Left forelimb (tissue), 1 donor: ENCODE data around the gene TPCN1.

Source experiments
- DNase-seq: peaks from one replicate; pipeline ENCODE4 v3.0.0-alpha.2; 2018; ENCODE audit warnings: low spot score

The TPCN1 gene

DNA sequence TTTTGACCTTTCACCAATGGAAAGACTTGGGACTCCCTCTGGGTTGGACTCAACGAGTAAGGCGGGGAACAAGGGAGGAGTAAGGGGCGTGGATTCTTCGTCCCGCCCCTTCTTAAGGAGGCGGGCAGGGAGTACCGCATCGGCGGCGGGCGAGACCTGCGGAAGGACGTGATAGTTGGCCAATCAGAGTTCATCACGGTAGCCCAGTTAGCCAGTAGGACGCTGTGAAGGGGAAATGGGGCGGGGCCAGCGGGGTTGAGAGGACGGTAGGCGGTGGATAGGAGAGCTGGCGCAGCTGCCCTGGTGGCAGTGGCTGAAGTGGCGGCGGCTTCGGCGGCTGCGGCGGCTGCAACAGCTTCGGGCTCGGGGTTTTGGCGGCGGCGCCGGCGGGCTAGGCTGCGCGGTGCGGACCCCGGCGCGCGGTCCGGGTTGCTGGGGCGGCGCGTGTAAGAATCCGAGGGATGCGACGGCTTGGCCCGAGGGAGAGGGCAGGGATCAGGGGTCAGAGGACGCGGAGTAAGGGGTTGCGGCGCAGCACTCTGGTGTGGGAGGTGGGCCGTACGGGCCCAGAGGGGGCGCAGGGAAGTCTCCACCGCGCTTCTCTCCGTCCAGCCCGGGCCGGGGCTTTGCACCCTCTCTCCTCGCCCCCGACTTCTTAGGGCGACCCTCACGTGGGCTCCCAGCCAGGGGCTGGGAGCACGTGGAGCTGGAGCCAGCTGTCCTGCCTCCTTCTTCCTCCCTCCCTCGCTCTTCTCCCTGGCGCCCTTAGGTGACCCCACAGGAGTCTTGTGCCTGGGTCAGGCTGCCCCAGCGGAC is at the start of gene TPCN1:
TPCN1 (plus strand) TSS at position 284 of the 816 bp plus-strand sequence. CDS start 5,389 bp downstream, outside the sequence.
- peak; percentile 98 for DNase-seq

DNA sequence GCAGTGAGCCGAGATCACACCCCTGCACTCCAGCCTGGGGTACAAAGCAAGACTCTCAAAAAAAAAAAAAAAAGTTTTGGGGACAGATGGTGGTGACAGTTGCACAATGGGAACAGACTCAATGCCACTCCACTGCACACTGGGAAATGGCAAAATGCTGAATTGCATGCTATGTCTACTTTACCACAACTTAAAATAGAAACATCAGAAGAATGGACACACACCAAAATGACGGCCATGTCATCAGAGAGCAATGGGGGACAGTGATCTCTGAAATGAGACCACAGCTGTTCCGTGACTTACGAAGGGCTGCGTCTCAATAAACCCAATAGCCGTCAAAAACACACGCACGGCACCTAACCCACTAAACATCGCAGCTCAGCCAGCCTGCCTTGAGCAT is 49.7 kb upstream of the TPCN1 start:
- DNase-seq: no peak

DNA sequence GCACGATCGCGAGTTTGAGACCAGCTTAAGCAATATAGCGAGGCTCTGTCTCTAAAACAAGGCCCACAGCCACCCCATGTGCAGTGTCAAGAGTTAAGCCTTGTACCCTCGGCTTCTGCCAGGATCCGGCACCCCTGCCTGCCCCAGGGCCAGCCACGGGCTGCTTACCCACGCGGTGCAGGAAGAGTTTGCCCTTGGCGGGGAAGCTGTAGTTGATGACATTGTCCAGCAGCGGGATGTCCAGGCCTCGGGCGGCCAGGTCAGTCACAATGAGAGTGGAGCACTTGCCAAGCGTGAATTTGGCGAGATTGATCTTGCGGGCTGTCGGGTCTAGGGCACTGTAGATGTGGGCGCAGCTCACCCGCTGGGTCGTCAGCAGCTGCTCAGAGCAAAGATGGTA is 49.1 kb upstream of the TPCN1 start:
- no peak for DNase-seq

DNA sequence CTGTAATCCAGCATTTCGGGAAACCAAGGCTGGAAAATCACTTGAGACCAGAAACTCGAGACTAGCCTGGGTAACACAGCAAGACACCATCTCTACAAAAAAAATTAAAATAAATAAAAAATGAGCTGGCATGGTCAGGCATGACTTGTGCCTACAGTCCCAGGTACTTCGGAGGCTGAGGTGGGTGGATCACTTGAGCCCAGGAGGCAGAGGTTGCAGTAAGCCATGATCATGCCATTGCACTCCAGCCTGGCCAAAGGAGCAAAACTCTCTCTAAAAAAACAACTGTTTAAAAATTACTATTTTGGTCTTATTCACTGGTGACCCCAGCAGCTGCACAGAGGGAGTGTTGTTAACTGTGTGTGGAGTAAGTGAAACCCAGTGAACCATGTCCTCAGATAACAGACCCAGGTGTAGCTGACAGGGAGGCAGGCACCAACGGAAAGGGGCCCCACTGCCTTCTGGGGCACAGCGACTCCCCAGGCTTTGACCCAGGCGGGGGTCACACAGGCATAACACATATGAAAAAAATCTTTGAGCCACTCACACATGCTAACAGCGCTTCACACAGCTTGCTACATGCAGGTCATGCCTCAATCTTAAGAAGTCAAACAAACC is 48.1 kb upstream of the TPCN1 start:
- no peak for DNase-seq

DNA sequence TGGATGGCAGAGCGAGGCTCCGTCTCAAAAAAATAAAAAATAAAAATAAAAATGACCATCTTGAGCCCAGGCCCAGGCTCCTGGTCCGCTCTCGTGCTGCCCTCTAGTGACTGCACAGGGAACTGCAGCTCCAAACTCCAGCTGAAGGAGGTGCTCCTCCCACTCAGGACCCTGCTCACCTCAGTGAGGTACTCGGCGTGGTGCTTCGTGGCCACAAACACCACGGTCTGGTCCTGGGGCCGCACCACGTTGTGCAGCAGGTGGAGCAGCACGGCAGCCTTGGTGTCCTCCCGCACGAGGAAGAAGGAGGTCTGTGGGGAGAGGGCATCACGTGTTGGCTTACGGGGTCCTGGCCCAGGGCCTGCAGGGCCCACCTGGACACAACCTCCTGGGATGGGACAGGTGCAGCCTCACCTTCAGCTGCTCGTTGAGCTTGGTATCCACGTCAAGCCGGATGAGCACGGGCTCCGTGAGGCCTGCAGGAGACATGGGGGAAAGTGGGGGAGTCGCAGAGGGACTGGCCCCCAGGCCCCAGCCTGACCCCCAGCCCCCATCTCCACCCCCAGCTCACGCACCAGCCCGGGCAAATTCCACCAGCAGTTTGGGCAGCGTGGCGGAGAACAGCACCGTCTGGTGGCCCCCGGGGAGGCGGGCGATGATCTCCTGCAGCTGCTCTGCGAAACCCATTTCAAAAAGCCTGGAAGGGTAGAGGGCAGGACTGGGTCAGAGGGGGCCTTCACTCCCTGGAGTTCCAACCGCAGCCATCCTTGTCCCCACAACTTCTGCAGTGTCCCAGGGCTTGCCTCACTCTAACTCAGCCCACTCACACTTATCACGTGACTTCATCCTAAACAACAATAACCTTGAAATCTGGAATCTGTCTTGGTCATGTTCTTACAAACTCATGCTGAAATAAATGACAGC is 46.5 kb upstream of the TPCN1 start:
- DNase-seq: no peak

DNA sequence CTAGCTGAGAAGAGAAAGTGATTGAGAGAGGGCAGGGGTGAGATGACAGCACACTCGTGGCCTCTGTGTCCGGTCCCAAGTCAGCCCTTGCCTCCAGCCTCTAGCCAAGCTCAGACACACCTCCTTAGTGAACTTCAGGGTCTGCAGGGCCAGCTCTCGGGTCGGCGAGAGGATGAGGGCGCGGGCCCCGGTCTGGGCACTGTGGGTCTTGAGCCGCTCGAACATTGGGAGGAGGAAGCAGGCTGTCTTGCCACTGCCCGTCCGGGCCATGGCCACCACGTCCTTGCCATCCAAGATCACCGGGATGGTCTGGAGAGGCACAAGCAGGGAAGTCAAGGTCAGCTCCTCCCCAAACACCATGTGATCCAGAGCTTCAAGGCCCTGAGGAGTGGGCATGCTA is 42.2 kb upstream of the TPCN1 start:
- DNase-seq: no peak

DNA sequence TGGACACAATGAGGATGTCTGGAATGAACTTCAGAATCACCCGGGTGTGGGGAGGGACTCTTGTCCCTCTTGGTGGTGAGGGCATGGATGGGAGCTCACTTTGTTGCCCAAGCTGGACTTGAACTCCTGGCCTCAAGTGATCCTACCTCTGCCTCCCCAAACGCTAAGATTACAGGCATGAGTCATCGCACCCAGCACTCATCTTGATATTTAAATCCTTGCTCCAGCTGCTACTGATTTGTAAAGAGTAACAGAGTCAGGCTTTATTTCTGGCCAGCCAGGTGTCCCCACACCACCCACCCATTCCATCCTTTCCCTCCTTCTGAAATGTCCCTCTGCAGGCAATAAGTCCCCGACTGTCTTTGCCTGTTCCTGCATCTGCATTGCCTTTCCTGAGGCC is 40.9 kb upstream of the TPCN1 start:
- no peak for DNase-seq

DNA sequence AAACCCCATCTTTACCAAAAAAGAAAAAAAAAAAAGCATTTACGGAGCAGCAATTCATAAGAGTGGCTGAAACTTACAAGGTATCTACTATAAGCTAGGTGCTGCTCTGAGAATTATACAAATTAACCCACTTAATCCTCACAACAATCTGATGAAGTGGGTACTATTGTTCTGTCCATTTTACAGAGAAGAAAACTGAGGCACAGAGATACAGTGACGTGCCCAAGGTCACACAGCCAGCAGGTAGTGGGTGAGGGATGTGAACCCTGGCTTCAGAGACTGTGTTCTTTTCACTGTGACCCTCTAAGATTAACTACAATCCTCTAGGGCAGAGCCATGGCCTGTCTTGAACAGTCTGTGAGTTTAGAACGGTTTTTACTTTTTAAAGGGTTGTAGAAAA is 39.3 kb upstream of the TPCN1 start:
- no peak for DNase-seq

DNA sequence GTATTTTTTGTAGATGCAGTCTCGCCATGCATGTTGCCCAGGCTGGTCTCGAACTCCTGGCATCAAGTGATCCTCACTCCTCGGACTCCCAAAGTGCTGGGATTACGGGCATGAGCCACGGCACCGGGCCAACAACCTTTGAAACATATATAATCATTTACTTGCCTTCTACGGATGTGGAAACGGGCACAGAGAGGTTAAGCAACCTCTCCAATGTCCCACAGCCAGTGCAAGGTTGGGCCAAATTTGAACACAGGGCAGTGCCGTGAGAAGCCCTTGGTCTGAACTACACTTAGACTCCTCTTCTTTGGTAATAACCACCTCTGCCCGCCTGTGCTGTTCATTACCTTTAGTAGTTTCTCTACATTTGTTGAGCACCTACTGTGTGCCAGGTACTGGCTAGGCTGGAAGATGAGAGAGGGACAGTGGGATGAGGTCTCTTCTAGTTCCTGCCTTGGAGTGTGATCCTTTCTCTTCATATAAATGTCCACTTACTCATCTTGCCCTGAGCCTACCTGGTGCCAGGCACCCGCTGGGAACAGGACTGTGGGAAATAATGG is 38.2 kb upstream of the TPCN1 start:
- no peak for DNase-seq

DNA sequence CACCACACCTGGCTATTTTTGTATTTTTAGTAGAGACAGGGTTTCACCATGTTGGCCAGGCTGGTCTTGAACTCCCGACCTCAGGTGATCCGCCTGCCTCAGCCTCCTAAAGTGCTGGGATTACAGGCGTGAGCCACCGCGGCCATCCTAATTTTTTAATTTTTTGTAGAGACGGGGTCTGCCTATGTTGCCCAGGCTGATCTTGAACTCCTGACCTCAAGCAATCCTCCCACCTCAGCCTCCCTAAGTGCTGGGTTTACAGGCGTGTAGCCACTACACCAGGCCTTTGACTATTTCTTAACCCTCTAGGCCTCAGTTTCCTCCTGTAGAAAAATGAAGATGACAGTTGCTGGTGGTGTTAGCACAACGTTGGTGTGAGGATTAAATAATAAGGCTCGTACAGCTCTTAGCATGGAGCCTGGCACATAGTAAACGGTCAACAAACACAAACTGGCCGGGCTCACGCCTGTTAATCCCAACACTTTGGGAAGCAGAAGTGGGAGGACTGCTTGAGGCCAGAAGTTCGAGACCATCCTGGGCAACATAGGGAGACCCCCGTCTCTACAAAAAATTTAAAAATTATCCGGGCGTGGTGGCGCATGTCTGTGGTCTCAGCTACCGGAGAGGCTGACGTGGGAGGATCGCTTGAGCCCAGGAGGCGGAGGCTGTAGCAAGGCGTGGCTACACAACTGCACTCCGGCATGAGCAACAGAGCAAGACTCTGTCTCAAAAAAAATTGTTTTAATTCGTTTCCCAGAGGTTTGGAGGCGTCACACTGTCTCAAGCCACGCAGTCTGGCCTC is 37.0 kb upstream of the TPCN1 start:
- no peak for DNase-seq

DNA sequence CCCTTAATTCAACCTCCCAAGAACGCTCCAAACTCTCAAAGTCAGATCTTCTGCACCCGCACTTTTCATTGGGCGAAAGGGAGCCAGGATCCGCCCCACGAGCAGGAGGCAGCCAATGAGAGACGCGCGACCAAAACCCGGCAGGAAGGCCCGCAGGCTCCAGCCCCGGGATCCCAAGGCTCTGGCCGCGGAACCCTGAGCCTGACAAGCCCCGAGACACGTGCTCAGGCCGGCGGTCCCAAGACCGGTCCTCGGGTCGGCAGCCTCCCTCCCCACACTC is 36.4 kb upstream of the TPCN1 start:
- DNase-seq: peak; percentile 93

DNA sequence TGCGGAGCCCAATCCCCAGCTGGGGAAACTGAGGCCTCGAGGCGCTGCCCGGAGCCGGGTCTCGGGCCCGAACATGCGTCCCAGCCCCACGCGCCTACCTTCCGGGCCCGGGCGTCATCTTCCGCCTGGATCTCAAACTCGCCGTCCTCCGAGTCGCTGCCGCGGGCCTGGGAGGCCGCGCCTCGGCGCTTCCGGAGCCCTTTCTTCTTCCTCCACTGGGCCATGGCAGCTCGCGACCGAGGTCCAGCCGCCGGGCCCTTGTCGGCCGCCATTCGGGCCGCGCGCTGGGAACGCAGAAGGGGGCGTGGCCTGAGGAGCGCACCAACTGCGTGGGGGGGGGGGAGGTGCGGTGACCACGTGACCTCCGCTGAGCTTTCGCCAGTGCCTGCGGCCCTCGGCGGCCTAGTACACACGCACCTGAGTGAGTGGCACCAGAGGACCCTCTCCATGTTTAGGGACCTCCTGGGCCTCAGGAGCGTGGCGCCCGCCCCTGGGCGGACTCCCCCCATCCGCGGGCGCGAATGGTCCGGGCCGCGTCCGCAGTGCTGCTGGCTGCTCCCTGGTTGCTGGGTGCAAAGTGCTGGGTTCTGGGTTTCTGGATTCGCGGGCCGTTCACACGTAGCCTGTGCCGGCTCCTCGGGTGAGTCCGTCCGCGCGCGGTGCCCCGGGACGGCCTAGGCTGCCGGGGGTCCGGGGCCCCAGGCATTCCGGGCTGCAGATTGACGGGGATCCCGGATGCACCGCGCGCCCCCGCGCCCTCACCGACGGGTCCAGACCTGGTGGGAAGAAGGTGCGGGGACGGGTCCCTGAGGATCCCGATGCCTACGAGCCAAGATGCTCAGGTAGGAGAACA is 35.9 kb upstream of the TPCN1 start, which contains the start of the genes DDX54 and RITA1:
DDX54 (minus strand) TSS at position 299 of the 853 bp plus-strand sequence; CDS start at position 272, 27 bp downstream.
RITA1 (plus strand) TSS at position 542 of the 853 bp plus-strand sequence. CDS start 1,026 bp downstream, outside the sequence.
- DNase-seq: peak; percentile 91

DNA sequence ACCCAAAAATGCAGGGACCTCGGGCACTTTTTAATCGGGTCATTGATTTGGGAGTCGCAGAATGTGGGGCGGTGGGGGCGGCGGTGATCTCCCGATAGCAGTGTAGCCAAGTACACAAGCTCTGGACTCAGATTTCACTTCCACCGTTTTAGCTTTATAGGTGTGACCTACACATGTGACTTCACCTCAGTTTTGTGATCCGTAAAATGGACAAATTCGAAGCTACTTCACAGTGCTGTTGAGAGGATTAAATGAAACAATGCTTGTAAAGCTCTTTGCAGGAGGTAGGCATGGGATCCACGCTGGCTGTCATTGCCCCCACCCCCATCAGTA is 35.3 kb upstream of the TPCN1 start:
- DNase-seq: no peak

DNA sequence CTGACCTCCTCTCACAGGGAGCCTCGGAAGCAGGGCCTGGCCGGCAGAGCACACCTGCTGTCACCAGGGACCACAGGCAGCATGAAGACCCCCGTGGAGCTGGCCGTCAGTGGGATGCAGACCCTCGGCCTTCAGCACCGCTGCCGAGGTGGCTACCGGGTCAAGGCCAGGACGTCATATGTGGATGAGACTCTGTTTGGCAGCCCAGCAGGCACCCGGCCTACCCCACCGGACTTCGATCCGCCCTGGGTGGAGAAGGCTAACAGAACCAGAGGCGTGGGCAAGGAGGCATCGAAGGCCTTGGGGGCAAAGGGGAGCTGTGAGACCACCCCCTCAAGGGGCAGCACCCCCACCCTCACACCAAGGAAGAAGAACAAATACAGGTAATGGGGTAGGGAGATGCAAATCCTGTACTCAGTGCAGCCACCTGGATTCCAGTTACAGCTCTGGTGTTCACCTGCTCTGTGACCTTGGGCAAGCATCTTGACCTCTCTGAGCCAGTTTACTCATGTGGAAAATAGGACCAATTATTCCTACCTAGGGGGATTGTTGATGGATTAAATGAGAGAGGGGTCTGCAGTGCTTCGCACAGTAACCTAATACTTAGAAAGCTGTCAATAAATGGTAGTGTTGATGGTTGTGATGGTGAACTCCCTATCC is 34.5 kb upstream of the TPCN1 start:
- DNase-seq: no peak

DNA sequence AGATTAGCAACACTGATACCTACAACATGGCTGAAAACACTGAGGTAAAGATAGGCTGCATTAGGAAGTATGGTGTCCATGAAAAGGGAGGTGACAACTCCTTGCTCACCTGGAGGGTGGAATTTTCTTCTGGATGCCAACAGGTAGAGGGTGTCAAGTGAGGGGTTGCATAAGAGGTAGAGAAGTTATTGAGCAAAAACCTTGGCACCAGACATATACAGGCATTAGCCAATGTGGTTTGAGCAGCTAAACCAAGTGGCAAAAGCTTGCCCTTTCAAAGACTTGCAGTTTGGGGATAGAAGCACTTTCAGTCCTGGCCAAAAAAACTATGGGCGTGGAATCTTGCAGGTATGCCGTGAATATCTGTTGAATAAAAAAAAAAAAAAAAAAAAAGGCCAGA is 31.9 kb upstream of the TPCN1 start:
- DNase-seq: no peak

DNA sequence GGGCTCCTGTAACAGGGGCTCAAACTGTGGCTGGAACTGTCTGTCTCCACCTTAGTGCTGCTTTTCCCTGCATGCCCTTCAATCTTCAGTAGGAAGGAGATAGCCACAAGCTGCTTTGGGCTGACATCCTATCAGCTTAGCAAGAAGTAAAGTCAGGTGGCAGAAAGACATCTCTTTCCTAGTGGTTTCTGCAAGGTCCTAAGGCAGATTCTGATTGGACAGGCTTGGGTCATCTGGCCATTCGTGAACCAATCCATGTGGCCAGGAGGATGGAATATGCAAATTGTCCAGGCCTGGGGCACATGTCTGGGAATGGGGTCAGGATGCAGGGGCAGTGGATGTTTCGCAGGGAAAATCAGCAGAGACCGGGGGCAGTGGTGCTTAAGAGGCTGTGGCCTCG is 30.5 kb upstream of the TPCN1 start:
- DNase-seq: no peak

DNA sequence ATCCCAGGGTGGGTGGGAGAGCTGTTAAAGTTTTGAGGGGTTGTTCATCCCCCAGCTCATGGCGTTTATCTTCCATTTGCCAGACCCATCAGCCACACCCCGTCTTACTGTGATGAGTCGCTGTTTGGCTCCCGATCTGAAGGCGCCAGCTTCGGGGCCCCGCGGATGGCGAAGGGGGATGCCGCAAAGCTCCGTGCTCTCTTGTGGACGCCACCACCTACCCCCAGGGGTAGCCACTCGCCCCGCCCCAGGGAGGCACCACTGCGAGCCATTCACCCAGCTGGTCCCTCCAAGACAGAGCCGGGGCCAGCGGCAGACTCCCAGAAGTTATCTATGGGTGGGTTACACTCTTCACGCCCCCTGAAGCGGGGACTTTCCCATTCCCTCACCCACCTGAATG is 30.0 kb upstream of the TPCN1 start:
- no peak for DNase-seq

DNA sequence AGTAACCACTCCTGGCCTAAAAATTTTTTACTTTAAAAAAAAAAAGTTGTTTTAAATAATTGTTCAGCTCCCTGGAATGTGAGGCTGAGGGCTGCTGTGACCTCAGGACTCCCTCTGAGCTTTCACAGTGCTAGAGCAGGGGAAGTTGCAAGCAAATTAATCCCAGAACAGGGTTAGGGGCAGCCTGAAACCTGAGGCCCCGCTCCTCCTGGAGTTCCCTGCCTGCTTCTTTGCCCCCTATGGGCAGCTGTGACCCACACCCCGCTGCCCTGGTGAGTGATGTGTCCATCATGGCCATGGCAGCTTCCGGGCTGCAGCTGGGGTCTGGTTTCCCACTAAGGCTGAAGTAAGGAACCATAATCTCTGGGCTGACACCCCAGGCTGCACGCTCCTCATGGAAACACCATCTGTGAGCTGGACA is 26.3 kb upstream of the TPCN1 start:
- DNase-seq: no peak

DNA sequence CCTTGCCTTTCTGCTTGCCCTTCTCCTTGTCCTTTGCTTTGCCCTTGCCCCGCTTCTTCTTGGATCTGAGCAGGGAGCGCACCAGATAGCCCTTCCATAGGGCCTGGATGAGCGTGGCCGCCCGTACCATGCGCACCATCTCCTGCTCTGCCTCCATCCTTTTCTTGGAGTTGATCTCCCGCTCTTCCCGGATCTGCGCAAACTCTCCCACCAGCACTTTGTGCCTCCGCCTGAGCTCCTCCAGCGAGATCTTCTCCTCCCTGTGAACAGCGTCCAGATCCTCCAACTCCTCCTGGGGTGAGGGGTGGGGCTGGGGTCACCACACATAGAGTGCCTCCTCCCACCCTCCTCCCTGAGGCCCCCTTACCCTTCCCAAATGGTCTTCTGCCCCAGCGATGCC is 25.7 kb upstream of the TPCN1 start:
- DNase-seq: no peak

DNA sequence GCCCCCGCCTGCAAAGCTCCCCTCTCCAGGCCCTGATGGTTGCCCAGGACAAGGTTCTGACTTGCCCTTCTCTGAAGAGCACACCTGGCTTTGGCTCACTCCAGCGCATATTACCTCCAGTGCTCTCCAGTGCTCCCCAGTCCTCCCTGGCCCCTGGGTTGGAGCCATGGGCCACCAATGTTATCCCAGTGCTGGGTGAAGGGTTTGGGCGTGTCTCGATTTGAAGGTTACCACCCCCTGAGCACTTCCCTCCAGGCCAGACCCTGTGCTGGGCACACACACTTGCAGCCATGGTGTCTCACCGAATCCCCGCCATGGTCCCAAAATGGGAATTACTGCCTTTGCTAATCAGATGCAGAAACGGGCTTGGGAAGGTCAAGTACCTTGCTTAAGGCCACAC is 24.7 kb upstream of the TPCN1 start:
- DNase-seq: no peak
